GM21447 (cell line): ENCODE results near the gene ITGBL1.

Source experiments
- ATAC-seq: cut with Tn5 transposase; IDR thresholded peaks from one replicate; pipeline ENCODE4 v1.9.1; 2021; ENCODE audit not compliant: unreplicated experiment

Gene ITGBL1

DNA sequence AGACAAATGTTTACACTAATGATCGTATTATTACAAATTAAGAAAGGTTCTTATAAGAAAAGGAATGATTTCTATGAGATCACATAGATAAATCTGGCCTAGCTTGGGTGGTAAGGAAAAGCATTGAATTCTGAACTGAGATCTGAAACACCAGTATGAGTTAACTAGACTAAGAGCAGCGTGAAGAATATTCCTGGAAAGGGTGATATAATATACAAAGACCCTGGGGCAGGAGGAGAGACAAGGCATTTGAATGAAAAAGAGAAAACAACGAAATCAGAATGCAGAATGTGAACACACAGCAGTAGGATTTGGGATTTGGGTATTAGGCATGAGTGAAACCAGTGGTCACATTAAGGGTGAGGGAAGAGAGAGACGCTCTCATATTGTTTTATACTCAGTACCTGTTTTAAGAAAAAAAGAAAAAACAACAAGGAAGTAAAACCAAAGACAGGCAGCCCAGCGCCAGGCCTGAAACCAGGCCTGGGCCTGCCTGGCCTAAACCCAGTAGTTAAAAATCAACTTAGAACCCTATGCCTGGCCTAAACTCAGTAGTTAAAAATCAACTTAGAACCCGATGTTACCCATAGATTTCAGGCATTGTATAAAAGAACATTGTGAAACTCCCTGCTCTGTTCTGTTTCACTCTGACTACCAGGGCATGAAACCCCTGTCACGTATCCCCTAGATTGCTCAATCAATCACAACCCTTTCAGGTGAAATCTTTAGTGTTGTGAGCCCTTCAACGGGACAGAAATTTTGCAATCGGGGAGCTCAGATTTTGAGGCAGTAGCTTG is 287.1 kb downstream of the ITGBL1 start:
- ATAC-seq, result peak; percentile 96

DNA sequence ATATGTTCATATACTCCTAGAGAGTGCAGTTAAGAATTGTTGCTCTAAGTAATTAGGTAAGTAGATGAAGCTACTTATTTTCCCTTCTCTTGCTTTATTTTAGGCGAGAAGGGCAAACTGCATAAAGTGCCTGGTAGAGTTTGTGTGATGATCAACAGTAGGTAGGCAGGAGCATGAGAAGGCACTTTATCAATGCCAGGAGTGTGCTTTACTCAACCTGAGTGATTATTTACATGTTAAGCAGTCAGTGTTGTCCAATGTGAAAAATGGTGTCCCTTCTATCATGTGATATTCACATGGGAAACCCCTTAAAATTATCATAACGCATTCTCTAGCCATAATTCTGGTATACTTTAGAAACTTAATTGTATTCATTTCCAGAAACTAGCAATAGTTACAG is 294.0 kb downstream of the ITGBL1 start:
- ATAC-seq, result no peak

DNA sequence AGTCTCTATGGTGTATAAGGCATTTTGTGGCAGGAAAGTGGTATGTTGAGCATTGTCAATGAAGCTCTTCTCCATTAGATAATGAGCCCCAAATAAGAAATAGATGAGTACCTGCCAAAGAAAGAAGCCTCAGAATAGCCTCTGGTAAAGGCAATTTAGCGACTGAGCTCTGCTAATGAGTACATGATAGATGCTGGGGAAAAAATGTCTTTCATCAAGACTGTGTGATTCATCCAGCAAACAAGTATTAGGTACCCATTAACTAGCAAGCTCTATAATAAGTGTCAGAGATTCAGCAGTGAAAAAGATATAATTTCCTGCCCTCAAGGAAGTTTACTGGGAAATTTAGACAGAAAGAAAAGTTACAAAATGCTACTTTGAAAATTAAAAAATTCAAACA is 294.6 kb downstream of the ITGBL1 start:
- ATAC-seq, result no peak

GRCh38 chr13:101749584-101749983 is 297.1 kb downstream of the ITGBL1 start:
- no peak for ATAC-seq

GRCh38 chr13:101751488-101751887 is 299.0 kb downstream of the ITGBL1 start:
- peak; percentile 83 for ATAC-seq

- ATAC-seq, result no peak
These were observed 300.0 kb downstream of the ITGBL1 start for GRCh38 chr13:101752432-101752831.

DNA sequence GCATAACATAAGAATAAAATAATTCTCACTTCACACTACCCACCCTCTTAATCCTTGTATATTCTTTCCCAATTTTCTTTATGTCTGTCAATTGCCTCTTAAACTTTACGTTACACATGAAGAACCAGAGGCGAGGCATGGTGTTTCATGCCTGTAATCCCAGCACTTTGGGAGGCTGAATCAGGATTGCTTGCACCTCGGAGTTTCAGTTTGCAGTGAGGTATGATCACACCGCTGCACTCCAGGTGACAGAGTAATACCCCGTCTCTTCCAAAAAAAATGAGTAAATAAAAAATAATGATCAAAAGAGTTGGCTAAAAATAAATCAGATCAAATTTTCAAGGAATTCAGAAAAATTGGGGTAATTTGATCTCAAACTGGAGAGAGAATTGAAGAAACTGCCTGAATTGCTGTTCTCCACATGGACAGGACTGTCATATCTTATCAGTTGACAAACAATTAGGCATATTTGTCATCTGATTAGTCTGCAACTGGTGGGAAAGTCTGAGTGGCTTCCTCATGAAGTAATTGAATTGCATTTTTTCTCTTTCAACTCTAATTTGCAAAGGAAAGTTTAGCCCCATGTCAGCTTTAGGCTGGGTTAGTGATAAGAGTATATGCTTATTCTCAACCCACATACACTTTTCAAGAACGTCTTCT is 302.9 kb downstream of the ITGBL1 start:
- ATAC-seq, result no peak

GRCh38 chr13:101757446-101758039 is 305.1 kb downstream of the ITGBL1 start:
- ATAC-seq, result peak; percentile 91

GRCh38 chr13:101763191-101763590 is 310.7 kb downstream of the ITGBL1 start:
- ATAC-seq, result no peak
